ENCODE results near the gene IL26.
"Not testable (repeated sequence)": the region's sequence is repeated elsewhere in the genome, so short reads cannot be mapped to it uniquely, and the experiment has no call there.

IL26 gene

DNA sequence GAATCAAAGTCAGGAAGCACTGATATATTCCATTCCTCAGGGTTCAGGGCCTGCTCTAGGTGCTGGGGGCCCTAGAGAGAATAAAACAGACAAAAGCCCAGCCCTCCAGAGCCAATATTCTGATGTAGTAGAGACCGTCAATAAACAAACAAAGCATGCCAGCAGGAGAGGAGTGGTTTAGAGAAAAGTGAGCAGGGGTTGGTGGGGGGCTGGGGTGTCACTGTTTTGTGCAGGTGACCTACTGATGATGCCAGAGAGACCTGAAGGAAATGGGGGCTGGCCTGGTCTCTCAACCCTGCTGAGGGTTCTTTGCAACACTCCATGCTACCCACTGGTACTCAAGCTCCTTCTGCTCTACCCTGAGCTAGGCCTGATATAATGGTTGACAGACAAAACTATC is 26.5 kb downstream of the IL26 start:
- no peak for DNase-seq (ENCODE audit: low read depth in 2 of 3, low spot score in 1 of 3)

DNA sequence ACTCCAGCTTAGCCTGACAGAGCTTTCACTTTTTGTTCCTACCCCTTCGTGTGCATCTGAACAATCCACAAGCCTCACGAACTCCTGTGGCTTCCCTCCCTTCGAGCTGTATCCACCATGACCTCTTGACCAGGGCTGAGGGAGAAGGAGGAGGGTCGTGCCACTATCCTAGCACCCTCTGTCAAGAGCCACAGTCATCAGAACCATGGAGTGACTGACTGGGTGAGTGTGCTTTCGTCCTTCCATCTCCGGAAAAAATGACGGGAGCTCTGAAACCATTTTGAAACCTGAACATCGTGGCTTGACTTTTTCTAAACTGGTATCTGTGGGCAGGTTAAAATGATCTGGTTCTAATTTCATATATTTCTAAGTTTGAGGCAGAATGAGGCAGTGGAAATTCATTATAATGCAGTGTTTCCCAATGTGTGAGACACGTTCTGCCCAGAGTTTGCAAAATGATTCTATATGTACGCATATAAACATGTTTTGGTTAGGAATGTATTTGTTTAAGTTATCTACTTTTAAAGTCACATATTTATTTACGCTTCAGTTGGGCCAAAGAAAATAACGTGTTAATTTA is 27.0 kb downstream of the IL26 start:
- no peak for DNase-seq (ENCODE audit: low read depth in 2 of 3, low spot score in 1 of 3)

DNA sequence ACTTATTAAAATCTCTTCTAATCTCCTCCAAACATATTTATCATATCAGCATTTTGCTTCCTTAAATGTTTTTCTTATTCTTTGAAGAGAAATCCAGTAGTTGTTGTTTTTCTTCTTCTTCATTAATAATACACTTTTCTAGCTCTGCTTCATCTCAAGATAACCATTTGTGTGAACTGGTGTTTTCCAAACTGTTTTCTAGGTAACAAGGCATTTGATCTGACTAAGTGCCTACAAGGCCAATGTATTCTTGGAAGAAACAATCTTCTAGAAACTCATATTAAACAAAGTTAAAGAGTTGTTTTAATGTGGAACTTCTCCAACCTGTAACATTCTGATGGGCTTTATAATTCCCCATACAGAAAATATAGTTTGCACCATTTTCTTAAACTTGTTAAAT is 35.3 kb downstream of the IL26 start:
- no peak for DNase-seq (ENCODE audit: low read depth in 2 of 3, low spot score in 1 of 3)

DNA sequence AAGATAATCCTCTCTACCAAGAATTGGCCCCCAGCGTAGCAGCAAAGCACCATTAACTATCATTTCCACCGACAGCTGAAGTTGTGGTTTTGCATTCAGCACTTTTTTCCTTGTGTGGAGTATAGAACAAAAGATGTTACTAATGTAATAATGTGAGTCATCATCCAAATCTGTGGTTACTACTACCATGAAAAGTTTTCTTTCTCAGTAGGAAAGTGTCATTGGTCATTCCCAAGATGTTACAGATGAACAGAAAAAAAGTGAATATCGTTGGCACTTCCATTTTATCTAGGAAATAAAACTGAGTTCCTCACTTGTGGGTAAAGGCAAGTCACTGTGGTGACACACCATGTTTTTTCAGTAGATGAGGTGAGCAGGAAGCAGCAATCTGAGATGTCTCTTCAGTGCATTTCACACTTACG is 35.8 kb downstream of the IL26 start:
- peak in 2 of 3 donors; percentile 39 to 47 for DNase-seq (ENCODE audit: low read depth in 2 of 3, low spot score in 1 of 3)

- DNase-seq (ENCODE audit: low read depth in 2 of 3, low spot score in 1 of 3), result no peak
Measured at GRCh38 chr12:68185598-68185997, 40.0 kb downstream of the IL26 start.

GRCh38 chr12:68180792-68181744 is 44.5 kb downstream of the IL26 start:
- peak in 2 of 3 donors; percentile 42 to 44 for DNase-seq (ENCODE audit: low read depth in 2 of 3, low spot score in 1 of 3)

DNA sequence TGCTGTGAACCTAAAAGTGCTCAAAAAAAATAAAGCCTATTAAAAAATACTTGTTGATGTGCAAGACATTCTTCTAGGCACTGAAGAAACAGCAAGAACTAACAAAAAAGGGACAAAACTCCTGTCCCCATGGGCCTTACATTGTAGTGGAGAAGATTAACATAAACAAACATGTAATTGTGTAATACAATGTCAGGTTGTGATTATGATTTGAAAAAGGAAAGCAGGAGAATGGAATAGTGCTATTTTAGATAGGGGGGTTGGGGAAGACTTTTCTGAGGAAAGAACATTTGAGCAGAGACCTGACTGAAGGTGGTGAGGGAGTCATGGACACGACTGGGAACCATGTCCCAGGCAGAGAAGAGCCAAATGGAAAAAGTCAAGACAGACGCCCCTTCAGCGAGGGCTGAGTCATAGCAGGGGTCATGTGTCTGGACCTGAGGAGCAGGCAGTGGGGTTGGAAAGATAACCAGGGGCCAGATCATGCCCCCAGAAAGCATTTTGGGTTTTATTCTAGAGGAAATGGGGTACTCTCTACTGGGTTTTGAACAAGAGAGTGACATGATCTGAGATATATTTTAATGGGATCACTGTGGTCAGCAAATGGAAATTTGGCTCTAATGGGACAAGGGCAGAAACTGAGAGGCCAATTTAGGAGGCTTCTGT is 46.7 kb downstream of the IL26 start:
- DNase-seq (ENCODE audit: low read depth in 2 of 3, low spot score in 1 of 3), result no peak

- DNase-seq (ENCODE audit: low read depth in 2 of 3, low spot score in 1 of 3), result no peak
Measured at GRCh38 chr12:68178184-68178583, 47.4 kb downstream of the IL26 start.

- no peak for DNase-seq (ENCODE audit: low read depth in 2 of 3, low spot score in 1 of 3)
Measured at GRCh38 chr12:68177562-68177961, 48.0 kb downstream of the IL26 start.

- no peak for DNase-seq (ENCODE audit: low read depth in 2 of 3, low spot score in 1 of 3)
Measured at GRCh38 chr12:68176257-68176656, 49.4 kb downstream of the IL26 start.

GRCh38 chr12:68175557-68176061 is 50.0 kb downstream of the IL26 start:
- peak; percentile 46 to 66 (median 54) for DNase-seq (ENCODE audit: low read depth in 2 of 3, low spot score in 1 of 3)

DNA sequence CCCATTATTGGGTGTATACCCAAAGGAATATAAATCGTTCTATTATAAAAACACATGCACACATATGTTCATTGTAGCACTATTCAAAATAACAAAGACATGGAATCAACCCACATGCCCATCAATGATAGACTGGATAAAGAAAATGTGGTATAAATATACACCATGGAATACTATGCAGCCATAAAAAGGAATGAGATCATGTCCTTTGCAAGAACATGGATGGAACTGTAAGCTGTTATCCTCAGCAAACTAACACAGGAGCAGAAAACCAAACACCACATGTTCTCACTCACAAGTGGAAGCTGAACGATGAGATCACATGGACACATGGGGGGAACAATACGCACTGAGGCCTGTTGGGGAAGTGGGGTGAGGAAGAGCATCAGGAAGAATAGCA is 50.8 kb downstream of the IL26 start:
- not testable (repeated sequence) for DNase-seq (ENCODE audit: low read depth in 2 of 3, low spot score in 1 of 3)

DNA sequence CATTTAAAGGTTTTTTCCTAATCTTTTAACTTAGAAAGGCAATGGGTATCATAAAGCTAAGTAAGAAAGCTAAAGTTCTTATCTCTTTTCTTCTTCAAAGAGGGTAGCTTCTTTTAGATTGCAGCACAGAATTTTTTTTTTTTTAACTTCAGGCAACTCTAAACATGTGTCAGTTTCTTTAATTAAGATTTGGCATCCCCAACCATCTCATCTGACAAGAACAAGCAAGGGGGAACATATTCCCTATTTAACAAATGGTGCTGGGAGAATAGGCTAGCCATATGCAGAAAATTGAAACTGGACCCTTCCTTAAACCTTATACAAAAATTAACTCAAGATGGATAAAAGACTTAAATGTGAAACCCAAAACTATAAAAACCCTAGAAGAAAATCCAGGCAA is 51.8 kb downstream of the IL26 start:
- DNase-seq (ENCODE audit: low read depth in 2 of 3, low spot score in 1 of 3), result no peak

- no peak for DNase-seq (ENCODE audit: low read depth in 2 of 3, low spot score in 1 of 3)
Measured at GRCh38 chr12:68170726-68171125, 54.9 kb downstream of the IL26 start.

- DNase-seq (ENCODE audit: low read depth in 2 of 3, low spot score in 1 of 3), result no peak
Measured at GRCh38 chr12:68169213-68169889, 56.3 kb downstream of the IL26 start.

GRCh38 chr12:68166317-68166831 is 59.2 kb downstream of the IL26 start:
- no peak for DNase-seq (ENCODE audit: low read depth in 2 of 3, low spot score in 1 of 3)

GRCh38 chr12:68163560-68164081 is 62.0 kb downstream of the IL26 start:
- no peak for DNase-seq (ENCODE audit: low read depth in 2 of 3, low spot score in 1 of 3)

- no peak for DNase-seq (ENCODE audit: low read depth in 2 of 3, low spot score in 1 of 3)
Measured at GRCh38 chr12:68162374-68162773, 63.2 kb downstream of the IL26 start.

DNA sequence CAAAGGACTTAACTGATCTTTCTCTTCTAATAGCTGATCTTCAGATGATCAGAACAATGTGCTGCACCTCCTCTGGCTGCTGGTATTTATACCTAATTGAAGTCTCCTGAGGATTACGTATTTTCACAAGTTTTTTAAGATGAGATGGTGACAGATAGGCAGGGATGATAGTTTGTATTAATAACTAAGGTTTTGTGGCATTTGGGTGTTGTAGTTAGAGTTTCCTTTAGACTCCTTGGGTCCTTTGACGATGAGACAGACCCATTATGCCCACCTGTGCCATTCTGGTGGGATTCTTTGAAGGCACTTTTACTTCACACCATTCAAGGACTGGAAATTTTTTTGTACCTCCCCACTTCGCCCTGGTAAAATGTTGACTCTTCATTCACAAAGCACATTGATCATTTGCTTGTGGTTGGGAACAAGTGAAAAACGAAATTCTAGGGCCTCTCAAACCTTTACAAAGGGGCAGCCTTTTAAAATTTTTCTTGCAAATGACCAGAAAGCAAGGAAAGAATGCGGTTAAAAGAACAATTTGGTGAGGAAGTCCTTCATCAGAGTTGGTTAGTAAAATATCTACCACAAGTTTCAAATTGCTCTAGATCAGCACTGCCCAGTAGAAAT is 65.8 kb downstream of the IL26 start, which contains the start of gene IFNG:
TSS of gene IFNG (minus strand) at position 60 of the 624 bp plus-strand sequence. CDS start 125 bp downstream, outside the sequence.
- DNase-seq (ENCODE audit: low read depth in 2 of 3, low spot score in 1 of 3), result no peak

- peak in 1 of 3 donors; percentile 65 for DNase-seq (ENCODE audit: low read depth in 2 of 3, low spot score in 1 of 3)
Measured at GRCh38 chr12:68158432-68158831, 67.2 kb downstream of the IL26 start.
